Endometrial microvascular endothelial cells (primary cell): ENCODE measurements around the gene SIAH1. TPM values are rescaled to one million over a fixed set of nuclear protein-coding genes. Genes with fewer than 3 reads are reported as not detected.

Experiments used
- in situ Hi-C: cut with HindIII; loops from 2 replicates; pipeline ENCODE4 v1.10.0; 2017; ENCODE audit warnings: low sequenced_read_pairs, low pct_unique_long_range_greater_than_20kb; ENCODE audit errors: inconsistent ontology term
- total RNA-seq: library from RNA; depleted of rRNA; stranded (reverse); fragments of >200 nt; gene quantifications from one replicate; pipeline ENCODE4 v1.2.3, GENCODE V29; 2015; ENCODE audit errors: inconsistent ontology term

SIAH1 gene
- total RNA-seq, 1 donor from 2014 or later: 12.0 TPM

- in situ Hi-C loops: no loop called here
These were observed 74.1 kb downstream of the SIAH1 start for GRCh38 chr16:48310908-48311641.

Other genes with a start within 250 kb of the SIAH1 start
- gene ABCC12, start 229.4 kb downstream of the SIAH1 start, total RNA-seq: not detected
- gene LONP2, start 141.1 kb downstream of the SIAH1 start, total RNA-seq: 35.2 TPM
- not detected for gene ABCC11, start 137.9 kb downstream of the SIAH1 start, total RNA-seq
- gene N4BP1, start 224.8 kb upstream of the SIAH1 start, total RNA-seq: 18.6 TPM